ENCODE data around the gene MVP. TPM values are rescaled to one million over a fixed set of nuclear protein-coding genes. Genes with fewer than 3 reads are reported as not detected.
"Not testable (repeated sequence)": the region's sequence is repeated elsewhere in the genome, so short reads cannot be mapped to it uniquely, and the experiment has no call there.

Gene MVP
- total RNA-seq, 1 donor from 2014 or later: 13.1 TPM

GRCh38 chr16:29824589-29825144, 4.4 kb downstream of the MVP start:
- H3K9me3 Mint-ChIP-seq: no peaks in the 10 kb centered on the region
- TF ChIP-seq, protein P1, sequence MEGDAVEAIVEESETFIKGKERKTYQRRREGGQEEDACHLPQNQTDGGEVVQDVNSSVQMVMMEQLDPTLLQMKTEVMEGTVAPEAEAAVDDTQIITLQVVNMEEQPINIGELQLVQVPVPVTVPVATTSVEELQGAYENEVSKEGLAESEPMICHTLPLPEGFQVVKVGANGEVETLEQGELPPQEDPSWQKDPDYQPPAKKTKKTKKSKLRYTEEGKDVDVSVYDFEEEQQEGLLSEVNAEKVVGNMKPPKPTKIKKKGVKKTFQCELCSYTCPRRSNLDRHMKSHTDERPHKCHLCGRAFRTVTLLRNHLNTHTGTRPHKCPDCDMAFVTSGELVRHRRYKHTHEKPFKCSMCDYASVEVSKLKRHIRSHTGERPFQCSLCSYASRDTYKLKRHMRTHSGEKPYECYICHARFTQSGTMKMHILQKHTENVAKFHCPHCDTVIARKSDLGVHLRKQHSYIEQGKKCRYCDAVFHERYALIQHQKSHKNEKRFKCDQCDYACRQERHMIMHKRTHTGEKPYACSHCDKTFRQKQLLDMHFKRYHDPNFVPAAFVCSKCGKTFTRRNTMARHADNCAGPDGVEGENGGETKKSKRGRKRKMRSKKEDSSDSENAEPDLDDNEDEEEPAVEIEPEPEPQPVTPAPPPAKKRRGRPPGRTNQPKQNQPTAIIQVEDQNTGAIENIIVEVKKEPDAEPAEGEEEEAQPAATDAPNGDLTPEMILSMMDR (IDR thresholded peaks at IDR 0.05; ENCODE audit: unreplicated experiment): no peak
- no peak overlapping the region for H3K27ac Mint-ChIP-seq
- no peak for DNase-seq (ENCODE audit: low spot score in 2 of 2, unreplicated experiment in 2 of 2)
- no peak overlapping the region for H3K4me3 Mint-ChIP-seq
- peaks cover 21% of the 10 kb centered on the region for H3K4me1 Mint-ChIP-seq
- no peaks in the 10 kb centered on the region for H3K27me3 Mint-ChIP-seq (ENCODE audit: low read depth)
- H3K36me3 Mint-ChIP-seq: no peaks in the 10 kb centered on the region

- Mint-ChIP-seq H3K4me1 (peaks cover 15% of the 10 kb centered on the region), H3K27ac (peak overlapping the region; percentile 16), H3K9me3 (no peaks in the 10 kb centered on the region), H3K27me3 (ENCODE audit: low read depth) (no peaks in the 10 kb centered on the region), H3K4me3 (no peak overlapping the region), H3K36me3 (no peaks in the 10 kb centered on the region)
- no peak for DNase-seq (ENCODE audit: low spot score in 2 of 2, unreplicated experiment in 2 of 2)
- TF ChIP-seq, protein P1 (IDR thresholded peaks at IDR 0.05; ENCODE audit: unreplicated experiment): no peak
Observed at GRCh38 chr16:29825145-29826044, 5.1 kb downstream of the MVP start.

DNA sequence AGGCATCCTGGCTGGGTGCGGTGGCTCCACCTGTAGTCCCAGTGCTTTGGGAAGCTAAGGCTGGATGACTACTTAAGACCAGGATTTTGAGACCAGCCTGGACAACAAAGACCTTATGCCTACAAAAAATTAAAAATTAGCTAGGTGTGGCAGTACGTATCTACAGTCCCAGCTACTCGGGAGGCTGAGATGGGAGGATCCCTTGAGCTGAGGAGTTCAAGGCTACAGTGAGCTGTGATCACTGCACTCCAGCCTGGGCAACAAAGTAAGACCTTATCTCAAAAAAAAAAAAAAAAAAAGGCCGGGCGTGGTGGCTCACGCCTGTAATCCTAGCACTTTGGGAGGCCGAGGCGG, 6.1 kb downstream of the MVP start:
- peaks cover 9% of the 10 kb centered on the region for H3K4me1 Mint-ChIP-seq
- H3K4me3 Mint-ChIP-seq: no peak overlapping the region
- no peaks in the 10 kb centered on the region for H3K27me3 Mint-ChIP-seq (ENCODE audit: low read depth)
- no peaks in the 10 kb centered on the region for H3K36me3 Mint-ChIP-seq
- DNase-seq (ENCODE audit: low spot score in 2 of 2, unreplicated experiment in 2 of 2): no peak
- H3K9me3 Mint-ChIP-seq: no peaks in the 10 kb centered on the region
- H3K27ac Mint-ChIP-seq: no peak overlapping the region
- TF ChIP-seq, protein P1 (IDR thresholded peaks at IDR 0.05; ENCODE audit: unreplicated experiment): no peak

DNA sequence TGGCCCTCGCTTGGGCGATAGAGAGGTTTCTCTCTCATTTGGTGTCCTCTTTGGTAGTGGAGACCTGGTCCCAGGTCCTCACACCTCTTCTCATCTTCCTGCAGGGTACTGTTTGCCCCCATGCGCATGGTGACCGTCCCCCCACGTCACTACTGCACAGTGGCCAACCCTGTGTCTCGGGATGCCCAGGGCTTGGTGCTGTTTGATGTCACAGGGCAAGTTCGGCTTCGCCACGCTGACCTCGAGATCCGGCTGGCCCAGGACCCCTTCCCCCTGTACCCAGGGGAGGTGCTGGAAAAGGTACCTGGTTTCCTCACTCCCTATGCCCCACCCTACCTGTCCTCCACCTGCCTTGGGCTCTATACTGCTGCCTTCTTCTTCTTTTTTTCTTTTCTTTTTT, 10.5 kb downstream of the MVP start:
- H3K4me1 Mint-ChIP-seq: no peaks in the 10 kb centered on the region
- H3K27me3 Mint-ChIP-seq (ENCODE audit: low read depth): no peaks in the 10 kb centered on the region
- H3K36me3 Mint-ChIP-seq: no peaks in the 10 kb centered on the region
- TF ChIP-seq, protein P1 (IDR thresholded peaks at IDR 0.05; ENCODE audit: unreplicated experiment): no peak
- no peak overlapping the region for H3K4me3 Mint-ChIP-seq
- no peak overlapping the region for H3K27ac Mint-ChIP-seq
- no peaks in the 10 kb centered on the region for H3K9me3 Mint-ChIP-seq
- no peak for DNase-seq (ENCODE audit: low spot score in 2 of 2, unreplicated experiment in 2 of 2)

DNA sequence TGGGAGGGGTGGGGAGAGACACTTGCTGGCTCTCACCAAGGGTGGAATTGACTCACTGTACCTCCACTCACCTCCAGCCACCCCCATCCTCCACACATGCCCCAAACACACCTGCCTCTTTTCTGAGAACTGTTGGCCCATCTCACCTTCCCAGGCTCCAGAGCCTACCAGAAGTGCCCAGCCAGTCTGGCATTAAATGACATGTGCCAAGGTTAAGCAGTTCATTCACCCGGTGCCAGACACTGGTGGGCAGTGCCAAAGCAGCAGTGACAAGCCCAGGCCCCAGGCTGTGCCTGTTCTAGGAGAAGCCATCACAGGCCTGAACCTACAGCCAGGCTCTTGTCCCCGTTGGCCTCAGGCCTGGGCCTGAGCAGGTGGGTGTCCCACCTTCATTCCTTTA, 11.2 kb downstream of the MVP start:
- Mint-ChIP-seq H3K36me3 (no peaks in the 10 kb centered on the region), H3K4me1 (no peaks in the 10 kb centered on the region), H3K27me3 (ENCODE audit: low read depth) (no peaks in the 10 kb centered on the region), H3K9me3 (no peaks in the 10 kb centered on the region), H3K4me3 (no peak overlapping the region), H3K27ac (no peak overlapping the region)
- no peak for DNase-seq (ENCODE audit: low spot score in 2 of 2, unreplicated experiment in 2 of 2)
- TF ChIP-seq, protein P1 (IDR thresholded peaks at IDR 0.05; ENCODE audit: unreplicated experiment): no peak

GRCh38 chr16:29833219-29833618, 13.0 kb downstream of the MVP start:
- not testable (repeated sequence) for H3K27me3 Mint-ChIP-seq (ENCODE audit: low read depth); H3K27ac Mint-ChIP-seq; H3K4me1 Mint-ChIP-seq; H3K4me3 Mint-ChIP-seq; H3K9me3 Mint-ChIP-seq; H3K36me3 Mint-ChIP-seq; DNase-seq (ENCODE audit: low spot score in 2 of 2, unreplicated experiment in 2 of 2)

Measured in mesothelial cell of epicardium (in vitro differentiated cells).